GM06990 (cell line): Measurements from ENCODE around the gene RIPK4.

ENCODE experiments used
- DNase-seq: peaks from one replicate; pipeline ENCODE4 v3.0.0-alpha.2; 2011; ENCODE audit not compliant: insufficient read length; ENCODE audit errors: extremely low read depth
- H3K27me3 ChIP-seq: replicated peaks from 2 replicates; pipeline ENCODE4 v1.6.0; 2011; ENCODE audit warnings: low read length; ENCODE audit not compliant: control insufficient read depth, insufficient read depth
- H3K36me3 ChIP-seq: 2 replicates; pipeline ENCODE4 v1.5.1; 2011; ENCODE audit warnings: low read length; ENCODE audit not compliant: control insufficient read depth, insufficient read depth
- H3K4me3 ChIP-seq: replicated peaks from 2 replicates; pipeline ENCODE4 v1.5.1; 2011; ENCODE audit warnings: low read depth, mild to moderate bottlenecking, control low read depth, low read length
- CTCF ChIP-seq: IDR thresholded peaks from 2 replicates; pipeline ENCODE4 v1.5.1; 2011; ENCODE audit warnings: low read length, control low read depth, mild to moderate bottlenecking, inconsistent platforms; ENCODE audit not compliant: insufficient read depth, poor library complexity, severe bottlenecking

RIPK4 gene

GRCh38 chr21:41745026-41745820, 21.6 kb downstream of the RIPK4 start:
- H3K36me3 ChIP-seq = no peaks in the 10 kb centered on the region
- no peak for TF ChIP-seq CTCF
- no peaks in the 10 kb centered on the region for H3K27me3 ChIP-seq
- H3K4me3 ChIP-seq = no peak overlapping the region
- DNase-seq = no peak

- Histone ChIP-seq H3K27me3 (no peaks in the 10 kb centered on the region), H3K36me3 (no peaks in the 10 kb centered on the region), H3K4me3 (no peak overlapping the region)
- no peak for DNase-seq
- TF ChIP-seq CTCF = no peak
Measured at GRCh38 chr21:41744028-41744930, 22.6 kb downstream of the RIPK4 start.

- no peaks in the 10 kb centered on the region for H3K27me3 ChIP-seq
- no peak overlapping the region for H3K4me3 ChIP-seq
- TF ChIP-seq CTCF = no peak
- no peak for DNase-seq
- no peaks in the 10 kb centered on the region for H3K36me3 ChIP-seq
Measured at GRCh38 chr21:41743321-41744027, 23.4 kb downstream of the RIPK4 start.

GRCh38 chr21:41742073-41742875, 24.6 kb downstream of the RIPK4 start:
- Histone ChIP-seq H3K36me3 (no peaks in the 10 kb centered on the region), H3K4me3 (no peak overlapping the region), H3K27me3 (no peaks in the 10 kb centered on the region)
- no peak for TF ChIP-seq CTCF
- no peak for DNase-seq
